ENCODE measurements around the gene STT3A. TPM values are rescaled to one million over a fixed set of nuclear protein-coding genes. Genes with fewer than 3 reads are reported as not detected.

STT3A gene
- total and polyA plus RNA-seq, 10 of the 15 experiments (the other 5 are each of a cell fraction or from before 2014, with no cell fraction given), result 74.4 to 202 (median 118) TPM

DNA sequence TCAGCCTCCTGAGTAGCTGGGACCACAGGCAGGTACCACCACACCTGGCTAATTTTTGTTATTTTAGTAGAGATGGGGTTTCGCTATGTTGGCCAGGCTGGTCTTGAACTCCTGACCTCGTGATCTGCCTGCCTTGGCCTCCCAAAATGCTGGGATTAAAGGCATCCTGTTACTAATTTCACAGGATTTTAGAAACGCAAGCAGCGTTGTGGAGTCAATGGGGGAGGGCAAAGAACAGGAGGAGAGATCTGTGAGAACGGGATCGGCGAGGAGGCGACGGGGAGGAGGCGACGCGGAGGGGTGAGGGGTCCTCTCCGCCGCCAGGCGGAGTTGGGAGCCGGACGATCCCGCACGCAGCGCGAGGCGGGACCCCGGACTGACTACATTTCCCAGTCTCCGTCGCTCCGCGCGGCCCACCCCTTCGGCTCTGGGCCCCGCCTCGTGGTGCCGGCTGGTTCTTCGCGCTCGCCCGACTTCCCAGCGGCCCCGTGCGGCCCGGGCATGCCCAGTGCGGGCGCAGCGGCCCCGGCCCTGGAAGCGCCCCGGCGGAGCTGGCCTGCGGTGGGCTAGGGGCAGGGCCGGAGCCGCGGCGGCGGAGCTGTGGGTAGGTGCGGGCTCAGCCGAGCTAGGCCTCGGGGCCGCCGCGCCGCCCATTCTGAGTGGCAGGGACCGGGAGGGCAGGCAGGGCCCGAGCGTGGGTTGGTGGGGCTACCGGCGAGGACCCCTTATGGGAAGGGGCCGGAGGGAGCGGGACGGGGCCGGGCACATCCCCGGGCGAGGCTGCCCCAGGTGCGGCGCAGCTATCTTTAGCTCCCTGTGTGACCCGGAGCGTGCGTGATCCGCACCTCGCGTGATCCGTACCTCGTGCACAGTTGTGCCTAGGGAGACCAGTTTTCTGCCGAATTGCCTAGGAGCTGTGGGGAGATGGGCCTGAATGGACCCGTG is 23.4 kb upstream of the STT3A start, which contains the start of gene EI24 (continued):
- TF ChIP-seq, protein P1, sequence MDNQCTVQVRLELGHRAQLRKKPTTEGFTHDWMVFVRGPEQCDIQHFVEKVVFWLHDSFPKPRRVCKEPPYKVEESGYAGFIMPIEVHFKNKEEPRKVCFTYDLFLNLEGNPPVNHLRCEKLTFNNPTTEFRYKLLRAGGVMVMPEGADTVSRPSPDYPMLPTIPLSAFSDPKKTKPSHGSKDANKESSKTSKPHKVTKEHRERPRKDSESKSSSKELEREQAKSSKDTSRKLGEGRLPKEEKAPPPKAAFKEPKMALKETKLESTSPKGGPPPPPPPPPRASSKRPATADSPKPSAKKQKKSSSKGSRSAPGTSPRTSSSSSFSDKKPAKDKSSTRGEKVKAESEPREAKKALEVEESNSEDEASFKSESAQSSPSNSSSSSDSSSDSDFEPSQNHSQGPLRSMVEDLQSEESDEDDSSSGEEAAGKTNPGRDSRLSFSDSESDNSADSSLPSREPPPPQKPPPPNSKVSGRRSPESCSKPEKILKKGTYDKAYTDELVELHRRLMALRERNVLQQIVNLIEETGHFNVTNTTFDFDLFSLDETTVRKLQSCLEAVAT (IDR thresholded peaks at IDR 0.05), result 0 out of 2 replicates have a peak, but pooled peaks have one; percentile 43
- TF ChIP-seq, protein P2, sequence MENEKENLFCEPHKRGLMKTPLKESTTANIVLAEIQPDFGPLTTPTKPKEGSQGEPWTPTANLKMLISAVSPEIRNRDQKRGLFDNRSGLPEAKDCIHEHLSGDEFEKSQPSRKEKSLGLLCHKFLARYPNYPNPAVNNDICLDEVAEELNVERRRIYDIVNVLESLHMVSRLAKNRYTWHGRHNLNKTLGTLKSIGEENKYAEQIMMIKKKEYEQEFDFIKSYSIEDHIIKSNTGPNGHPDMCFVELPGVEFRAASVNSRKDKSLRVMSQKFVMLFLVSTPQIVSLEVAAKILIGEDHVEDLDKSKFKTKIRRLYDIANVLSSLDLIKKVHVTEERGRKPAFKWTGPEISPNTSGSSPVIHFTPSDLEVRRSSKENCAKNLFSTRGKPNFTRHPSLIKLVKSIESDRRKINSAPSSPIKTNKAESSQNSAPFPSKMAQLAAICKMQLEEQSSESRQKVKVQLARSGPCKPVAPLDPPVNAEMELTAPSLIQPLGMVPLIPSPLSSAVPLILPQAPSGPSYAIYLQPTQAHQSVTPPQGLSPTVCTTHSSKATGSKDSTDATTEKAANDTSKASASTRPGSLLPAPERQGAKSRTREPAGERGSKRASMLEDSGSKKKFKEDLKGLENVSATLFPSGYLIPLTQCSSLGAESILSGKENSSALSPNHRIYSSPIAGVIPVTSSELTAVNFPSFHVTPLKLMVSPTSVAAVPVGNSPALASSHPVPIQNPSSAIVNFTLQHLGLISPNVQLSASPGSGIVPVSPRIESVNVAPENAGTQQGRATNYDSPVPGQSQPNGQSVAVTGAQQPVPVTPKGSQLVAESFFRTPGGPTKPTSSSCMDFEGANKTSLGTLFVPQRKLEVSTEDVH (IDR thresholded peaks at IDR 0.05; ENCODE audit: low read depth, partially characterized antibody), result no peak
- TF ChIP-seq CHD2 (IDR thresholded peaks at IDR 0.05; ENCODE audit: borderline replicate concordance, low read depth, low read length) (0 out of 2 replicates have a peak, but pooled peaks have one; percentile 31), TARDBP (IDR thresholded peaks at IDR 0.05; ENCODE audit: borderline replicate concordance) (0 out of 2 replicates have a peak, but pooled peaks have one; percentile 45), NR2C1 (IDR thresholded peaks at IDR 0.05) (peak; percentile 60), CBX3 (IDR thresholded peaks at IDR 0.05; ENCODE audit: borderline replicate concordance, low read depth) (no peak), TCF3 (IDR thresholded peaks at IDR 0.05; ENCODE audit: borderline replicate concordance, insufficient read depth, low read depth, low read length) (0 out of 2 replicates have a peak, but pooled peaks have one; percentile 27), PAX8 (IDR thresholded peaks at IDR 0.05) (no peak), YY1 (IDR thresholded peaks at IDR 0.05; ENCODE audit: low read depth, low read length) (peak; percentile 76), MYC (IDR thresholded peaks at IDR 0.05; ENCODE audit: insufficient read depth, insufficient read length, insufficient replicate concordance, low read length, severe bottlenecking) (peak; percentile 21), TCF7 (IDR thresholded peaks at IDR 0.05; ENCODE audit: borderline replicate concordance) (no peak), BMI1 (IDR thresholded peaks at IDR 0.05; ENCODE audit: borderline replicate concordance) (no peak), TAF1 (IDR thresholded peaks at IDR 0.05; ENCODE audit: borderline replicate concordance, low read depth, low read length) (peak; percentile 43; the same call in 1 of the 2 replicates), SUPT20H (IDR thresholded peaks at IDR 0.05; ENCODE audit: borderline replicate concordance, control insufficient read depth, low read depth, low read length) (no peak)
- TF ChIP-seq, protein P3, sequence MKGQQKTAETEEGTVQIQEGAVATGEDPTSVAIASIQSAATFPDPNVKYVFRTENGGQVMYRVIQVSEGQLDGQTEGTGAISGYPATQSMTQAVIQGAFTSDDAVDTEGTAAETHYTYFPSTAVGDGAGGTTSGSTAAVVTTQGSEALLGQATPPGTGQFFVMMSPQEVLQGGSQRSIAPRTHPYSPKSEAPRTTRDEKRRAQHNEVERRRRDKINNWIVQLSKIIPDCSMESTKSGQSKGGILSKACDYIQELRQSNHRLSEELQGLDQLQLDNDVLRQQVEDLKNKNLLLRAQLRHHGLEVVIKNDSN (IDR thresholded peaks at IDR 0.05; ENCODE audit: borderline replicate concordance, extremely low read length, insufficient read depth, low read depth, low read length), result no peak
- TF ChIP-seq, protein P4, sequence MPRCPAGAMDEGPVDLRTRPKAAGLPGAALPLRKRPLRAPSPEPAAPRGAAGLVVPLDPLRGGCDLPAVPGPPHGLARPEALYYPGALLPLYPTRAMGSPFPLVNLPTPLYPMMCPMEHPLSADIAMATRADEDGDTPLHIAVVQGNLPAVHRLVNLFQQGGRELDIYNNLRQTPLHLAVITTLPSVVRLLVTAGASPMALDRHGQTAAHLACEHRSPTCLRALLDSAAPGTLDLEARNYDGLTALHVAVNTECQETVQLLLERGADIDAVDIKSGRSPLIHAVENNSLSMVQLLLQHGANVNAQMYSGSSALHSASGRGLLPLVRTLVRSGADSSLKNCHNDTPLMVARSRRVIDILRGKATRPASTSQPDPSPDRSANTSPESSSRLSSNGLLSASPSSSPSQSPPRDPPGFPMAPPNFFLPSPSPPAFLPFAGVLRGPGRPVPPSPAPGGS (IDR thresholded peaks at IDR 0.05; ENCODE audit: borderline replicate concordance, insufficient read depth, low read depth, low read length, poor library complexity, severe bottlenecking), result no peak
- TF ChIP-seq, protein P5, sequence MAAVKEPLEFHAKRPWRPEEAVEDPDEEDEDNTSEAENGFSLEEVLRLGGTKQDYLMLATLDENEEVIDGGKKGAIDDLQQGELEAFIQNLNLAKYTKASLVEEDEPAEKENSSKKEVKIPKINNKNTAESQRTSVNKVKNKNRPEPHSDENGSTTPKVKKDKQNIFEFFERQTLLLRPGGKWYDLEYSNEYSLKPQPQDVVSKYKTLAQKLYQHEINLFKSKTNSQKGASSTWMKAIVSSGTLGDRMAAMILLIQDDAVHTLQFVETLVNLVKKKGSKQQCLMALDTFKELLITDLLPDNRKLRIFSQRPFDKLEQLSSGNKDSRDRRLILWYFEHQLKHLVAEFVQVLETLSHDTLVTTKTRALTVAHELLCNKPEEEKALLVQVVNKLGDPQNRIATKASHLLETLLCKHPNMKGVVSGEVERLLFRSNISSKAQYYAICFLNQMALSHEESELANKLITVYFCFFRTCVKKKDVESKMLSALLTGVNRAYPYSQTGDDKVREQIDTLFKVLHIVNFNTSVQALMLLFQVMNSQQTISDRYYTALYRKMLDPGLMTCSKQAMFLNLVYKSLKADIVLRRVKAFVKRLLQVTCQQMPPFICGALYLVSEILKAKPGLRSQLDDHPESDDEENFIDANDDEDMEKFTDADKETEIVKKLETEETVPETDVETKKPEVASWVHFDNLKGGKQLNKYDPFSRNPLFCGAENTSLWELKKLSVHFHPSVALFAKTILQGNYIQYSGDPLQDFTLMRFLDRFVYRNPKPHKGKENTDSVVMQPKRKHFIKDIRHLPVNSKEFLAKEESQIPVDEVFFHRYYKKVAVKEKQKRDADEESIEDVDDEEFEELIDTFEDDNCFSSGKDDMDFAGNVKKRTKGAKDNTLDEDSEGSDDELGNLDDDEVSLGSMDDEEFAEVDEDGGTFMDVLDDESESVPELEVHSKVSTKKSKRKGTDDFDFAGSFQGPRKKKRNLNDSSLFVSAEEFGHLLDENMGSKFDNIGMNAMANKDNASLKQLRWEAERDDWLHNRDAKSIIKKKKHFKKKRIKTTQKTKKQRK (IDR thresholded peaks at IDR 0.05; ENCODE audit: low read depth, low read length), result no peak

Measured in GM12878 (cell line).